ENCODE results near the gene ARID1B.

The ARID1B gene

DNA sequence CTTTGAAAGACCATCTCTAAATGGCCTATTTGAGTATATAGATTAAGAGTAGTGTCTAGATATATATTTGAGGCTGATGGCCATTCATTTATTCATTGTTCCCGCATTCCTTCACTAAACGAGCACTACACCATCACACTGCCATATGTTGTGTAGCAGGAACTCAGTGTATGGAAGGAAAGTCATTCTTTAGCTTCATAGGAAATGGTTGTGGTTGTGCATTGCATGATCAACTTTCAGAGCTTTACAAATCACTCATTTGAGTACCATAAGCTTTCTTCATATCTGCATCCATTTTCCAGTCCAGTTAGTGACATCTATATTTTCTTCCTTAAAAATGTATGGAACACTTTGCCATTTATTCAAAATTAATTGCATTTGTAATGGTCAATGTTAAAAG lies 97.9 kb downstream of the ARID1B start:
- DNase-seq (ENCODE audit: low read depth in 1 of 2, low spot score in 1 of 2) = no peak

DNA sequence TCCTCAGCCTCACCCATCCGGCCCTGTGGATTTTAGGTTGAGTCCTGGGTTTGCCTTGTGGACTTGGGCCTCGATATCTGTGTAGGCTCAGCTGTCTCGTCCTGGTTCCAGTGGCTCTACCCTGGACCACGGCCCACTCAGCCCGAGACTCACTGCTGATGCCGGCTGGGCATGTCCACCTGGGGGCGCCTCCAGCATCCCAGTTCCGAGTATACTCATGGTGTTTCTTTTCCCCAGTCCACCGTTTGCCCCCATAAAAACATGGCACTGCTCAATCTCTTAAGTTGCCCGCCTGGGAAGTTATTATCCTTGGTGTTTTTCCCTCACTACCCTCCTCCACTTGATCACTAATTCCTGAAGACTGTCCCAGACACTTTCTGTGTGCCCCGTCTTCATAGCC lies 99.1 kb downstream of the ARID1B start:
- no peak for DNase-seq (ENCODE audit: low read depth in 1 of 2, low spot score in 1 of 2)

DNA sequence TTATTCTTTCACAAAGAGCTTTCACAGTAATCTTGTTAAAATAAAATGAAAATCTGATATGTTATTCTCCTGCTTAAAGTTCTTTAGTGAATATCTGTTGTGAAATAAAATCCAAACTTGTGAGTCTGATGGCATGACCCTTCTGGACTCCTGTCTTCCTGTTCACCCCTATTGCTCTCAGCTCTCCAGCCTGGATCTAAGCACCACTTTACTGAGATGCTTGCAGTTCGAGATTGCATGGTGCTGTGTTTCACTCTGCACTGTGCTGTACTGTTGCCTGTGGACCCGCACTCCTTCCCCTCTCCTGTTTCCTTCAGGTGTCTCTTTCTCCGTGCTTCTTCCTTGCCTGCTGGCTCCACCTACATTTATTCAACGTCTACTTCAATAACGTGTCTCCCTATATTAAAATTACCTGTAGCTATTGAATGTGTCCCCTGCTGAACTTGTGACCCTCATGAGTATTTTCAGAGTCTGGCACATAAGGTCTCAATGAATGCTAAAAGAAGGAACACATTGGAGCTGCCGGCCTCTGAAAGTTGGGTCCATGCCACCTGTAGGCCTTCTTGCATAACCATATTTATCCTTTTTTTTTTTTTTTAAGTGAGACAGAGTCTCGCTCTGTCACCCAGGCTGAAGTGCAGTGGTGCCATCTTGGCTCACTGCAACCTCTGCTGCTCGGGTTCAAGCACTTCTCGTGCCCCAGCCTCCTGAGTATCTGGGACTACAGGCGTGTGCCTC lies 100.1 kb downstream of the ARID1B start:
- DNase-seq (ENCODE audit: low read depth in 1 of 2, low spot score in 1 of 2) = no peak

DNA sequence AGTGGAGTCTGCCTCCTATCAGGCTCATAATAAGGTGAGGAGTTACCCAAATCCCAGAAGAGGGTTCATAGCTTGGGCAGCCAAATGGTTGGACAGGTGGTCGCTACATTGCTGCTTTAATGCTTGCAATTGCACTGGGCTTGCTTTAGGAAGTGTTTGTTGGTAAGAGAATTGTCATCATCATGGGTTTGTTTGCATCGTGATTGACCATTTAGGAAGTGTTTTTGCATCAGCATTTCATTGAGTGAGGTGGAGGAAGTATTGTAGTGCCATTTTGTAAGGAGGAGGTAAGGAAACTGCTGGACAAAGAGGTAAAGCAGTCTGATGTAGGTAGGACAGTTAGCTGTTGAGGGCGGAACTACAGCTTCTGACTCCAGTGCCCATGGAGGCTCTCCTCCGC lies 101.5 kb downstream of the ARID1B start:
- no peak for DNase-seq (ENCODE audit: low read depth in 1 of 2, low spot score in 1 of 2)

DNA sequence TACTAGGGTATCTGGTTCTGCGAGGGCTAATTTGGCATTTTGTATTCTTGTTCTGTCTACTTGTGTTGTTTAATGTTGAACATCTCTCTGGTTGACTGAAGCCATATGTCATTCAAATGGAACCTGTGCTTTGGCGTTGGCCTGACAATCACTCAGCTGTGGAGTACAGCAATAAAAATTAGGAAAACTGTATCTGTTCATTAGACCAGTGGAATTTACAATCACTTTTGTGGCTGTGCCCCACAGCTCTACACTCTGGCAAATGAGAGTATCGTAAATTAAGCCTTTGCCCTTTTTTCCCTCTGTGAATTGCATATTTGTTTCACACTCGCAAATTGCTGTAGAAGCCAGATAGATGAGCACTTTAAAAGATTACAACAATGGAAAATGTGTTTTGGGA lies 102.0 kb downstream of the ARID1B start:
- DNase-seq (ENCODE audit: low read depth in 1 of 2, low spot score in 1 of 2) = no peak

DNA sequence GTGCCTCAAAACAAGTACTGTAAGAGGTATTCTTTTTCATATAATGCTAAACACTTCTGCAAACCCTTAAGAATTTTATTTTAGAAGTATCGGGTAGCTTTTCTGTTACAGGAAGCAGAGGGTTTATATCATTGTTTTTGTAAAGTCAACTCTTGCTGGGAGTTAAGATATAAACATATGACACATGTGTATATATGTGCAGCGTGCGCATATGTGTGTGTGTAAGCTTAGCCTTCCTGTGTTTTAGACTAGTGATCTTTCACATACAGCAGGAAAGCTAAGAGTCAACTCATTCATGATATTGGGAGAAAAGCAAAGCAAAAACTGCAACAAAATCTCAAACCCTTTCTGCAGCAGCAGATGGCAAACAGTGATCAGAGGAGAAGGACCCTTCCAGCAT lies 102.4 kb downstream of the ARID1B start:
- no peak for DNase-seq (ENCODE audit: low read depth in 1 of 2, low spot score in 1 of 2)

DNA sequence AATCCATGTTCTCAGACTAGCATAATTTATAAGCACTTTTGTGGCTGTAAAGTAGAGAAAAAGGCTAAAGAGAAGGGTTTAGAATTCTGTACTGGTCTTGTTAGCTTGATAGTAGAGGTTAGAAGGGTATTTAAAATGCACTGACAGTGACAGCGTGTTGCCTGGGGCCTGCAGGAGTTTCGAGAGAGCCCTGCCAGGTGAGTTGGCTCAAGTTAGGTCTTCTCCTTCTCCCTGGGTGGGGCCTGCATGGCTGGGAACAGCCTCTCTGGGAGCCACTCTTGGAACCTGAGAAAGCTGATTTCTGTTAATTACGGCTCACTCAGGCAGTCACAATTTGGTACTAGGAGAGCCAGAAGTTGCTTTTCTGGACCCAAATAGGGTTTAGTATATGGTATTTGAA lies 103.7 kb downstream of the ARID1B start:
- DNase-seq (ENCODE audit: low read depth in 1 of 2, low spot score in 1 of 2) = no peak

DNA sequence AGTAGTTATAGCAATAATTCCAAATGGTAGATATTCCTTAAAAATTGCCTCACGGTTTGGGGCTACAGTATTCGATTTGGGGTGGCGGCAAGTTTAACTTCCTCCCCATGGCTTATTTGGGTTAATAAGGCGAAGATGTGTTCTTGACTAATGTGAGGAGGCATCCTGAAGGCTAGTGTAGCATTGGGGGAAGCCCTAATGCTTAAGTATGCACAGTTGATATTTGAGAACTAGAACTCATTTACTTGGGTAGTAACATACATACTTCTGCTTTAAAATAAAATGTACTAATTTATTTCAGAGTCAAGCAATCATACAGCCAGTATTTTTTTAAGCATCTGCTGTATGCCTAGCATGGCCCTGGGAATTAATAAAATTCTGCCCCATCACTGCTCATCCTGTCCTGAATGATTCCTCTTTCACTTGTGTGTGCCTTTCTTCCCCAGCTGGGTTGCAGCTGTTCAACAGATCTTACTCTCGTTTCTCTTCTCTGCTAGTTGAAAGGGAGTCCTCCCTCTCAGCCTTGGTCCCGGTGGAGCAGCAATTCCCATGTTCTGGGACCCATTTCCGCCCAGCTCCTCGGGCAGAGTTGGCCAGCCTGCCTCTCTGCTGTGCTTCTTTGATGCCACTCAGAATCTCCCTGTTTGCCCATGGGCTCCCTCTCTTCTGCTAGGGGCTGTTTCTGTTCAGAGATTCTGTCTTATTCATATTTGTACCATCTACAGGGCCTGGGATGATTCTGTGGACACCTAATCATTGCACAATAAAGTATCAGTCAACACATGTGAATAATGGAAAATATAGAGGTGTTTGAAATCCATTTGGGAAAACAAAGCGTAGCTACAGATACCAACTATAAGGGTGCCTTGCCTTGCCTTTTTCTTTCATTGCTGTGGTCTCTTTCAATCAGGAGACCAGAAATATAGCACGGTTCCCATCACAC lies 104.8 kb downstream of the ARID1B start:
- DNase-seq (ENCODE audit: low read depth in 1 of 2, low spot score in 1 of 2) = no peak

DNA sequence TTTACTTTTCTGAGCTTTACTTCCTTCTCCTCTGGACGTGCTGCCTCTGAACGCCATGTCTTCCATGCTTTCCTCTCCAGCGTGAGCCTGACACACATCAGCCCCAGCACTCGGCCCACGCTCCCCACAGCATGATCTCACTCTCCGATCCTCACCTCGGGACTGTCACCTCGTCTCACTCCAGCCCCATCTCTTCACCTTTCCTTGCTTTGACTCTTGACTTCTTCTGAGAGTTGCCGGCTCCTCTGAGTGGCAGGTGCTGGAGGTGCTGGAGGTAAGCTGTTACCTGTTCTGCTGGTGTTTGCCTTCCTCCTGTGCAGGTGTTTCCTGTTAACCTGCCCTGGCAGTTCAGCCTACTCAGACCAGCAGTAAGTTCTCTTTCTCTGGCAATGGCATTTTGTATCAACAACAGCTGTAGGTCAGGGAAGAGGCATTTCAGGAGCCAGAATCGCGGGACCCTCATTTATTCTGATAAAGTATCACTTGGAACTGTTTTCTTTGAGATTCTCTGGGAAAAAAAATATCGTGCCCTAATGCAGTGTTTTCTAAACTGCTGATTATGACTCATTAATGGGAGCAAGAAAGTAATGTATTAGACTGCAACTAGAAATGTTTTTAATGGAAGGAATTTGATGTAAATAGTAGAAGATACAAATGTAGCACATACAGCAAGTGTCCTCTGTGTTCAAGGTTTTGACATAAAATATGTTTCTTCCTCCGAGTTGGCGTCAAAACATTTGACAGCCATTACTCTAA lies 106.5 kb downstream of the ARID1B start:
- DNase-seq (ENCODE audit: low read depth in 1 of 2, low spot score in 1 of 2) = no peak

DNA sequence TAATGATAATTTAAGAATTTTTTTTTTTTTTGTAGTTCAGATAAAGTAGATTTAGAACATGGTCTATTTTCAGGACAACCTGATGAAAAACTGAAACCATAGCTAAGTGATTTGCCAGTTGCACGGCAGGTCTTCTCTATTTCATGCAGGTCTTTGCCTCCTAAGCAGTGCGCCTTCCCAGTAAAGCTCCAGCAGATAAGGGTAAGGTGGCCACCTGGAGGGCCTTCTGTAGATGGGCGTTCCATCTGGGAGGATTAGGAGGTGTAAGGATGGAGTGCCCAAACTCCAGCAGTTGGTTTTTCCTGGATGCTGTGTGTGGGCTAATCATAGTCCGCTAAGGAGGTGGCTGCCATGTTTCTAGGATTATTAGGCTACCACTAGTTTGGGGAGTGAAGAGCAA lies 107.1 kb downstream of the ARID1B start:
- DNase-seq (ENCODE audit: low read depth in 1 of 2, low spot score in 1 of 2) = no peak

DNA sequence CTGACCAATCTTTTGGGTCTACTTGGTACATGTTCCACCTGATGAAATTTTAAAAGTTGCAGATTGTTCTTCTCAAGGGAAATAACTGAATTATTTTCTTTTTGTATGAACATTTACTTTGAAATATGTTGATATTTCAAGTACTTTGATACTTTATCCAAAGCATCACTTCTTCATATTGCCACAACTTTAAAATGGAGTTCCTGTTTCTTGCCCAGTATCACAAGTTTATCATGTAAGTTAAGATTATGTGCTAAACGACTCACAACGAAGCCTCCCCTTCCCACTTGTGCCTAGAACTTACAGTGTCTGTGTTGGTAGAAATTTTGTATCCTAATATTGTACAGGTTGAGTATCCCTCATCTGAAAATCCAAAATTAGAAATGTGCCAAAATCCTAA lies 108.4 kb downstream of the ARID1B start:
- no peak for DNase-seq (ENCODE audit: low read depth in 1 of 2, low spot score in 1 of 2)

DNA sequence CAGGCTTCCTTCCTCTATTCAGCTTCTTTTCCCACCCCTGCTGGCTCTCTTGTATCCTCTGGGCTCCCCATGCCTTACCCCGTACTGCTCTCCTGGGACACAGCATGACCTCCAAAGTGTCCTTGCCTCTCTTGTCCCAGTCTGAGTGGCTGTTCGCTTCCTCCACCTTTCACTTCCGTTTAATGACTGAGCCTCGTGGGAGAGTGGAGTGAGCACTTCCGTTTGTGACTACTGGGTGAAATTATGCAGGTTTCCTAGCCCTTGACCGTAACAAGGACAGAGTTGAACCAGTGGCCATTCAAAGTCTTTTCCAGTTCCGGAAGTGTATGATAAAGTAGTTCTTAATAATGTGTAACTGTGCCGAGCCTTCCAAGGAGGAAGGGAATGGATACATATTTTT lies 109.2 kb downstream of the ARID1B start:
- DNase-seq (ENCODE audit: low read depth in 1 of 2, low spot score in 1 of 2) = no peak

DNA sequence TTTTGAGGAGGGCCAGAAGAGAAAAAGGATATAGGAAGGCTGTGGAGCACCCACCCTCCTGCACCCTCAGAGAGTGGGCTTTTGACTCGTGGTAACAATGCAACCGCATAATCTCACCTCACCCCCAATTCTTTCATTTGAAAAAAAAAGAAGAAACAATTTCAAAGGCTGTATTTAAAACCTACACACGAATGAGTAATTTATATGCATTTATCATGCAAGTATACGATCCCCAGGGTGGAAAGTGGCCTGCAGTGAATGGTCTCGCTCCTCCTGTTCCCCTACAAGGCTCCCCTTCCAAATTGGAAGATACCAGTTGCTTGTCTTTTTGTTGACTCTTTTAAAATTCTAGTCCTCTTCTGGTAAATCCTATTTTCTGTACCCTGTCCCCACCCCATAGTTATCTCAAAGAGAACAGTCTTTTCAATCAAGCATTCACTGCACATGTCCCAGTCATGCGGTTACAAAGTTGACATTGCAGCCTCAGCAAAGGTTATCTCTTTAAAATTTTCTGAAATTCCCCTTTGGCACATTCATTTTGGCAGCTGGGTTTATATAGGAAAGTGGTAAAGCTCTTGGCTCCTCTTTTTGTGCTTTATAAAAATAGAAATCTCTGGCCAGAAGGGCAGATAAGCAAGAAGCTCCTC lies 110.6 kb downstream of the ARID1B start:
- no peak for DNase-seq (ENCODE audit: low read depth in 1 of 2, low spot score in 1 of 2)

DNA sequence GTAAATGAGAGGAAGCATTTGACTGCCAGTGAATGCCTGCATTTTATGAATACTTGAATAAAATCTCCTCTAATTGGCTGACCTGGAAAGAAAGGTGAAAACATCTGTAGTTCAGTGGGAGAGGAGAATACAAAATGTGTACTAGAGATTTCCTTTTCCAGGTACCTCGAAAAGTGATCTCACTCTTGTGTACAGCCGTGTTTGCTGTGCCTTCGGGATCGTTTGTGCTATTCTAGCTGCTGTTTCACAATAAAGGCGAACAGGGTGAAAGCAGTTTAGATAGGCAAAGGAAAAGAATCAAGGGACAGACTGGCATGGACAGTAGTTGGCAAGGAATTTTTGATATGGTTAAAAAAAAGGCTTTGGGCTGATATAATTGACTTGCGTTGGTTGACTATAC lies 112.3 kb downstream of the ARID1B start:
- DNase-seq (ENCODE audit: low read depth in 1 of 2, low spot score in 1 of 2) = no peak

DNA sequence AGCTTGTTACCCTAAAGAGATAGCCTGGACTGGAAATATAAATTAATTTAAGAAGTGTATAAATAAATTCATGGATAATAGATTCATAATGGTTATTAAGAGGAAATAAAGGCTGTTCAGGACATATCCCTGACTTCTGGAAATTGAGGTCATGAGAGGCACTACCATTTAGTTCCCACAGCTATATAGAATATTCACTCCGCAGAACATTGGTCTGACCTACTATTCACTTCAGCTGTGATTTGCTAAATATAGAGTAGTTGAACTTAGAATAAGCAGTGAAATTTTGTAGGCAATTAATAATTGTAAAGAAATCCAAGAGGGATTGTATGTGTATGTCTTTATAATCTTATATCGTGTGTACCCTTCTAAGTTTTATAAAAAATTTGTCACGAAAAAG lies 112.8 kb downstream of the ARID1B start:
- DNase-seq (ENCODE audit: low read depth in 1 of 2, low spot score in 1 of 2) = no peak

DNA sequence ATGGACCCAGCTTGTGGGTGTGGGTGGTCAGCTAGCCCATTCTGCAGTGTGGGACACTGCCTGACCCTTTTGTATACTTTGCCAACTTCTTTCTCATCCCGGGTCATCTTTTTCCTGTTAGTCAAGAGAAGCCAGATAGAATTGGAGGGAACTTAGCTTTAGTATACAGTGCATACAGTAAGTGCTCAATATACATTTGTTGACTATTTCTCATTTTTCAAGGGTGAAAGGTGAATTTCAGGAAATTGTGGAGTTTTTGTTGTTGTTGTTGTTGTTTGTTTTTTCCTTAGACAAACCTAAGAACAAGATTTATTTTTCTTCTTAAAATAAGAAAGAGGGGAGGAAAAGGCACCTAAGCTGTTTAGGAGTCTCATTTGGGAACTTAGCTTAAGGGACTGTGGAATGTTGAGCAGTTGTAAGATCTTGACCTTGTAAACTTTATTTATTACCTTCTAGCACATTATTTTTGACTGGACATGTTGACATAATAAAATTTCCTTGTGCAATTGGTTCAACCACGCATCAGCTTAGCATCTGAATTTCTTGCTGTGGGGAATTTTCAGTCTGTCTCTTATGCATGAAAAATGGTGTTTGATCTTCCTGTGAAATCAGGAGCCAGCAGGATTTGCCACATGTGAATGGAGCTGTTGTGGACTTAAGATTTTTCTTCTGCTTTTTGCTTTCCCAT lies 113.6 kb downstream of the ARID1B start:
- no peak for DNase-seq (ENCODE audit: low read depth in 1 of 2, low spot score in 1 of 2)

DNA sequence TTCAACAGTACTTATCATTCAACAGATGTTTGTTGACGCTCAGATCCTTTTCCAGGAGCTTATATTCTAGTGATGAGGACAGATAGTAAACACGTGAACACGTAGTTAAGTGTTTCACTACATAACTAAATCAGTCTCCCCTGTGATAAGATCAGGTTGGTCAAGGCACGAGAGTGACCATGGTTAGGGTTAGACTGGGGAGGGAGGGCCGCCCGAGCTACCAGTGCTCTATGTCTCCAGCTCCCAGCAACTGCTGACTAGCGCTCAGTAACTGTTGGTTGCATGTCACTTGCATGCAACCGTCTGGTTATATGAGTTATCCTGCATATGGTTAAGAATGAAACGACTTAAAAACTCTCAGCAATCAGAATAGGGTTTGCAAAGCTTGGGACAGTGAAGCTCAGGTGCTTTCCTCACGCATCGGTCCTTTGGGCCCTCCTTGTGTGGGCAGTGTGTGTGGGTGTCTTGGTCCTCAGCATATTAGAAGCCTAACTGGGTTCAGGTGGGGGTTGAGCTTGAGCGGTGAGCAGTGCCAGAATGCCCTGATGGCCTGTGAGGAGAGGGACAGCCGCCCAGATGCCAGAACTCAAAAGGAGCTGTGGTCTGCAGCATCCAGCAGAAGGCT lies 120.8 kb downstream of the ARID1B start:
- no peak for DNase-seq (ENCODE audit: low read depth in 1 of 2, low spot score in 1 of 2)

DNA sequence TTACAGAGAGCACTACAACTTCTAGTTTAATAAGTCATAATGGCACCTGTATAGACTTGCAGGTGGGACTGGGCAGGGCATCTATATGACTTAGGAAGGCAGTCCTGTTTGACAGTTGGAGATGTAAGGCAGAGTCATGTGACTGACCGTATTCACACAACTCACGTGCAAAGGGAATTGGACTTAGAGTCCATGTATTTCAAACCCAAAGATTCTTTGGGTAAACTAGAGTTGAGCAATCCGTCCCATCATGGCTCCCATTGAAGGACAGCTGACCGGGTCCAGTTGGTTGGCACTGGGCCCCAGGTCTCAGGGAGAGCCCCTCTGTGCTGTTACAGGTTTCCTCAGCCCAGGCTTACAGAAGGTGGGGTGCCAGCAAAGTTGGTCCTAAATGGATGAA lies 121.9 kb downstream of the ARID1B start:
- no peak for DNase-seq (ENCODE audit: low read depth in 1 of 2, low spot score in 1 of 2)

DNA sequence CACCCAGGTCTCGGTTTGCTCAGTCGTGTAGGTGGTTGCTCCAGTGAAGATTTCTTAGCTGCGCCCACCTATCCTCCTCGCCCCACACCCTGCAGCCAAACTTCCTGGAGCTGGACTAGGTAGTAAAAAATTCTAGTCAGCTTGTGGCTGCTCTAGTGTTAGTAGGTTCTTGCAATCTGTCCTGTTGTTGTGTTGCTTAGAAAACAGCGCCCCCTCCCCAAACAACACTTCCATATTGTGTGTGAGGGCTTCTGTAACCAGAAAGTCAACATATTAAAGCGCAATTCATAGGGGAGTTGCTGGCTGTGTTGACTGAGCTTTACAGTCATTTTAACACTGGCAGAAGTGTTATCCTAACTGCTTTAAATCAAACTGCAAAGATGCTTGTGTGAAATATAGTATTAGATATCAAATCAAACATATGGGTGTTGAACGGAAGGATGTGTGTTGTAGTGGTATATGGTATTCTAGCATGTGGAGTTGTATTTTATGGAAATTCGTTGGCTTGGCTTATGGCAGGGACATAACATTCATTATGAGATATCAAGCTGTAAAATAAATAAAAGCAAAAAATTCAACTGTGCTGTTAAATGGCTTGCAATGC lies 122.5 kb downstream of the ARID1B start:
- DNase-seq (ENCODE audit: low read depth in 1 of 2, low spot score in 1 of 2) = no peak

DNA sequence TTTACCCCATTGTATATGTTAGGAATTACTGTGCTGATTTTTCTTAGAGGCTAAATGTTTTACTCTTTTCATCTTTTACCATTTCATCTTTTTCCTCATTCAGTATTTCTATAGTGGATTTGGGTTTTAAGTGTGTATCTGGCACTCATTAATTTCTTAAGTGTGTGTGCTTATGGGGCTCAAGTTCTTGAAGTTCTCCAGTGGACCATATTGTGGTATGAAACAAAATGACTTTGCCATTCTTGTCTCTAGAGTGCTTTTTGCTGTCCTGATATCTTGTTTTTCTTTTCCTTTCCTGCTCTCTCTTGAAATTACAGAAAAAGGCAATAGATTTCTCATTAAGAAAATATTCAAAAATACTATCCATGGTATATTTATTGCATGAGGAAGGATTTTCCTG lies 123.1 kb downstream of the ARID1B start:
- DNase-seq (ENCODE audit: low read depth in 1 of 2, low spot score in 1 of 2) = no peak

All from activated T-helper 1 cell treated with anti-CD3 and anti-CD28 coated beads, Interleukin-2, amount 50 U/mL, for 16 hours (primary cell).